GM12878 (cell line): Measurements from ENCODE around the gene FGFR4.

Experiments used
- CEBPB ChIP-seq, 2 experiments: fragments of 150-350 bp in 1 of 2; IDR thresholded peaks; 2 replicates each; pipeline ENCODE4 v1.6.1; 2012 to 2014; ENCODE audit warnings: low read depth in 2 of 2, low read length in 2 of 2, borderline replicate concordance in 1 of 2, inconsistent platforms in 1 of 2
- JUND ChIP-seq: IDR thresholded peaks from 2 replicates; pipeline ENCODE4 v1.6.1; 2012; ENCODE audit warnings: low read depth, mild to moderate bottlenecking, low read length, improper control_type of control experiment, moderate library complexity
- PAX5 ChIP-seq: IDR thresholded peaks from 2 replicates; pipeline ENCODE4 v1.6.1; 2011; ENCODE audit warnings: low read depth, low read length, borderline replicate concordance
- PAX8 ChIP-seq: fragments of 450-650 bp; IDR thresholded peaks from 2 replicates; pipeline ENCODE4 v1.6.1; 2017; ENCODE audit warnings: mild to moderate bottlenecking, moderate library complexity
- POLR2A ChIP-seq: IDR thresholded peaks from 2 replicates; pipeline ENCODE4 v1.6.1; 2011; ENCODE audit warnings: low read depth, mild to moderate bottlenecking, low read length
- POLR2AphosphoS5 ChIP-seq: IDR thresholded peaks from 2 replicates; pipeline ENCODE4 v1.6.1; 2011; ENCODE audit warnings: mild to moderate bottlenecking, low read length, inconsistent platforms
- RAD21 ChIP-seq: IDR thresholded peaks from 2 replicates; pipeline ENCODE4 v1.6.1; 2011; ENCODE audit warnings: mild to moderate bottlenecking, low read depth, low read length, moderate library complexity; ENCODE audit not compliant: insufficient read depth
- SIN3A ChIP-seq: IDR thresholded peaks from 2 replicates; pipeline ENCODE4 v1.6.1; 2012; ENCODE audit warnings: low read depth, low read length, improper control_type of control experiment
- SUZ12 ChIP-seq: fragments of 200-600 bp; sonication (generic); IDR thresholded peaks from one replicate; pipeline ENCODE4 v1.6.1; 2018; ENCODE audit warnings: antibody characterized with exemption, mild to moderate bottlenecking; ENCODE audit not compliant: unreplicated experiment
- TF ChIP-seq, protein P1 (sequence below): IDR thresholded peaks from 2 replicates; pipeline ENCODE4 v1.6.1; 2011; ENCODE audit warnings: low read depth, mild to moderate bottlenecking, low read length, moderate library complexity, borderline replicate concordance; ENCODE audit errors: extremely low read depth
- TF ChIP-seq, protein P2 (sequence below): IDR thresholded peaks from 2 replicates; pipeline ENCODE4 v1.6.1; 2012; ENCODE audit warnings: mild to moderate bottlenecking, low read depth, low read length
- TF ChIP-seq, protein P3 (sequence below), 3 experiments: IDR thresholded peaks in 2 of 3; conservative IDR thresholded peaks in 1 of 3; 2 replicates each; pipeline ENCODE4 v1.5.1; 2011; ENCODE audit warnings: low read depth in 3 of 3, low read length in 3 of 3, mild to moderate bottlenecking in 3 of 3, control low read depth in 2 of 3, moderate library complexity in 2 of 3, inconsistent platforms in 1 of 3, mixed read lengths in 1 of 3; ENCODE audit not compliant: control insufficient read depth in 2 of 3, insufficient read depth in 1 of 3; ENCODE audit errors: extremely low read depth in 1 of 3
- TF ChIP-seq, protein P4 (sequence below): fragments of 150-350 bp; IDR thresholded peaks from 2 replicates; pipeline ENCODE4 v1.6.1; 2016; ENCODE audit warnings: low read depth, low read length

DNA sequence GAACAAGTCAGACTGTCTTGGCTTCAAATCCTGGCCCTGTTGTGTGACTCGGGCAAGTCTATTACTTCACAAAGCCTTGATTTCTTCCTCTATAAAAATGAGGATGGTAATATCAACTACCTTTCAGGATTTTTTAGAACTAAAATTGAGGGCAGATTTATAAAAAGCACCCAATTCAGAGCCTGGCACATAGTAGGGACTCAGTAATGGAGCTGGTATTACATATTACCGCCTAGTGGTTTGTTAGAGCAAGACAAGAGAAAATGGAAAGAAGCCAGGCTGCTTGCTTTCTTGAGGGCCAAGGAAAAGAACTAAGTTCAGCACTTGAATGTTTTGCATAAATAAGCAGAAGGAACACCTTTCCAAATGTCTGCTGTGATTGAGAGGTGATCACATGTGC lies 44.8 kb upstream of the FGFR4 start:
- TF ChIP-seq, protein P1, sequence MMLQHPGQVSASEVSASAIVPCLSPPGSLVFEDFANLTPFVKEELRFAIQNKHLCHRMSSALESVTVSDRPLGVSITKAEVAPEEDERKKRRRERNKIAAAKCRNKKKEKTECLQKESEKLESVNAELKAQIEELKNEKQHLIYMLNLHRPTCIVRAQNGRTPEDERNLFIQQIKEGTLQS = no peak
- no peak for TF ChIP-seq POLR2AphosphoS5
- TF ChIP-seq SIN3A = no peak
- TF ChIP-seq, protein P2, sequence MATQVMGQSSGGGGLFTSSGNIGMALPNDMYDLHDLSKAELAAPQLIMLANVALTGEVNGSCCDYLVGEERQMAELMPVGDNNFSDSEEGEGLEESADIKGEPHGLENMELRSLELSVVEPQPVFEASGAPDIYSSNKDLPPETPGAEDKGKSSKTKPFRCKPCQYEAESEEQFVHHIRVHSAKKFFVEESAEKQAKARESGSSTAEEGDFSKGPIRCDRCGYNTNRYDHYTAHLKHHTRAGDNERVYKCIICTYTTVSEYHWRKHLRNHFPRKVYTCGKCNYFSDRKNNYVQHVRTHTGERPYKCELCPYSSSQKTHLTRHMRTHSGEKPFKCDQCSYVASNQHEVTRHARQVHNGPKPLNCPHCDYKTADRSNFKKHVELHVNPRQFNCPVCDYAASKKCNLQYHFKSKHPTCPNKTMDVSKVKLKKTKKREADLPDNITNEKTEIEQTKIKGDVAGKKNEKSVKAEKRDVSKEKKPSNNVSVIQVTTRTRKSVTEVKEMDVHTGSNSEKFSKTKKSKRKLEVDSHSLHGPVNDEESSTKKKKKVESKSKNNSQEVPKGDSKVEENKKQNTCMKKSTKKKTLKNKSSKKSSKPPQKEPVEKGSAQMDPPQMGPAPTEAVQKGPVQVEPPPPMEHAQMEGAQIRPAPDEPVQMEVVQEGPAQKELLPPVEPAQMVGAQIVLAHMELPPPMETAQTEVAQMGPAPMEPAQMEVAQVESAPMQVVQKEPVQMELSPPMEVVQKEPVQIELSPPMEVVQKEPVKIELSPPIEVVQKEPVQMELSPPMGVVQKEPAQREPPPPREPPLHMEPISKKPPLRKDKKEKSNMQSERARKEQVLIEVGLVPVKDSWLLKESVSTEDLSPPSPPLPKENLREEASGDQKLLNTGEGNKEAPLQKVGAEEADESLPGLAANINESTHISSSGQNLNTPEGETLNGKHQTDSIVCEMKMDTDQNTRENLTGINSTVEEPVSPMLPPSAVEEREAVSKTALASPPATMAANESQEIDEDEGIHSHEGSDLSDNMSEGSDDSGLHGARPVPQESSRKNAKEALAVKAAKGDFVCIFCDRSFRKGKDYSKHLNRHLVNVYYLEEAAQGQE = no peak
- no peak for TF ChIP-seq POLR2A
- TF ChIP-seq SUZ12 = no peak
- no peak for TF ChIP-seq JUND
- no peak for TF ChIP-seq PAX5
- TF ChIP-seq, protein P3, sequence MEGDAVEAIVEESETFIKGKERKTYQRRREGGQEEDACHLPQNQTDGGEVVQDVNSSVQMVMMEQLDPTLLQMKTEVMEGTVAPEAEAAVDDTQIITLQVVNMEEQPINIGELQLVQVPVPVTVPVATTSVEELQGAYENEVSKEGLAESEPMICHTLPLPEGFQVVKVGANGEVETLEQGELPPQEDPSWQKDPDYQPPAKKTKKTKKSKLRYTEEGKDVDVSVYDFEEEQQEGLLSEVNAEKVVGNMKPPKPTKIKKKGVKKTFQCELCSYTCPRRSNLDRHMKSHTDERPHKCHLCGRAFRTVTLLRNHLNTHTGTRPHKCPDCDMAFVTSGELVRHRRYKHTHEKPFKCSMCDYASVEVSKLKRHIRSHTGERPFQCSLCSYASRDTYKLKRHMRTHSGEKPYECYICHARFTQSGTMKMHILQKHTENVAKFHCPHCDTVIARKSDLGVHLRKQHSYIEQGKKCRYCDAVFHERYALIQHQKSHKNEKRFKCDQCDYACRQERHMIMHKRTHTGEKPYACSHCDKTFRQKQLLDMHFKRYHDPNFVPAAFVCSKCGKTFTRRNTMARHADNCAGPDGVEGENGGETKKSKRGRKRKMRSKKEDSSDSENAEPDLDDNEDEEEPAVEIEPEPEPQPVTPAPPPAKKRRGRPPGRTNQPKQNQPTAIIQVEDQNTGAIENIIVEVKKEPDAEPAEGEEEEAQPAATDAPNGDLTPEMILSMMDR (IDR thresholded peaks at IDR 0.05 in 2 of 3, conservative IDR thresholded peaks at IDR 0.05 in 1 of 3; ENCODE audit: control insufficient read depth in 2 of 3, extremely low read depth in 1 of 3, insufficient read depth in 1 of 3, low read depth in 3 of 3, low read length in 3 of 3) = 0 out of 6 replicates have a peak, but pooled peaks of 1 of the 3 experiments have one; percentile 5
- TF ChIP-seq PAX8 = no peak
- no peak for TF ChIP-seq RAD21
- TF ChIP-seq, protein P4, sequence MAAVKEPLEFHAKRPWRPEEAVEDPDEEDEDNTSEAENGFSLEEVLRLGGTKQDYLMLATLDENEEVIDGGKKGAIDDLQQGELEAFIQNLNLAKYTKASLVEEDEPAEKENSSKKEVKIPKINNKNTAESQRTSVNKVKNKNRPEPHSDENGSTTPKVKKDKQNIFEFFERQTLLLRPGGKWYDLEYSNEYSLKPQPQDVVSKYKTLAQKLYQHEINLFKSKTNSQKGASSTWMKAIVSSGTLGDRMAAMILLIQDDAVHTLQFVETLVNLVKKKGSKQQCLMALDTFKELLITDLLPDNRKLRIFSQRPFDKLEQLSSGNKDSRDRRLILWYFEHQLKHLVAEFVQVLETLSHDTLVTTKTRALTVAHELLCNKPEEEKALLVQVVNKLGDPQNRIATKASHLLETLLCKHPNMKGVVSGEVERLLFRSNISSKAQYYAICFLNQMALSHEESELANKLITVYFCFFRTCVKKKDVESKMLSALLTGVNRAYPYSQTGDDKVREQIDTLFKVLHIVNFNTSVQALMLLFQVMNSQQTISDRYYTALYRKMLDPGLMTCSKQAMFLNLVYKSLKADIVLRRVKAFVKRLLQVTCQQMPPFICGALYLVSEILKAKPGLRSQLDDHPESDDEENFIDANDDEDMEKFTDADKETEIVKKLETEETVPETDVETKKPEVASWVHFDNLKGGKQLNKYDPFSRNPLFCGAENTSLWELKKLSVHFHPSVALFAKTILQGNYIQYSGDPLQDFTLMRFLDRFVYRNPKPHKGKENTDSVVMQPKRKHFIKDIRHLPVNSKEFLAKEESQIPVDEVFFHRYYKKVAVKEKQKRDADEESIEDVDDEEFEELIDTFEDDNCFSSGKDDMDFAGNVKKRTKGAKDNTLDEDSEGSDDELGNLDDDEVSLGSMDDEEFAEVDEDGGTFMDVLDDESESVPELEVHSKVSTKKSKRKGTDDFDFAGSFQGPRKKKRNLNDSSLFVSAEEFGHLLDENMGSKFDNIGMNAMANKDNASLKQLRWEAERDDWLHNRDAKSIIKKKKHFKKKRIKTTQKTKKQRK = no peak
- TF ChIP-seq CEBPB (IDR thresholded peaks at IDR 0.05; ENCODE audit: borderline replicate concordance in 1 of 2, low read depth in 2 of 2, low read length in 2 of 2) = no peak
